ENCODE data around the gene APEX1.
A peak's percentile ranks its signal among the peaks of the same experiment; 100 is the strongest.

APEX1 gene

GRCh38 chr14:20486684-20487395 is 31.8 kb downstream of the APEX1 start:
- Histone ChIP-seq H3K79me2 (ENCODE audit: control insufficient read depth, low read length) (no peaks in the 10 kb centered on the region), H3K4me1 (ENCODE audit: control insufficient read depth, low read length) (peaks cover 26% of the 10 kb centered on the region), H3K4me2 (ENCODE audit: low read length) (no peak overlapping the region), H3K9me2 (replicated peaks; ENCODE audit: control insufficient read depth, low read length) (no peaks in the 10 kb centered on the region), H3K27me3 (ENCODE audit: control insufficient read depth, low read length) (peaks cover 12% of the 10 kb centered on the region), H3K36me3 (ENCODE audit: control insufficient read depth, low read length) (no peaks in the 10 kb centered on the region), H3K4me3 (ENCODE audit: low read length) (no peak overlapping the region), H3F3A (ENCODE audit: control insufficient read depth, insufficient read depth) (no peaks in the 10 kb centered on the region), H4K20me1 (ENCODE audit: control insufficient read depth, insufficient read depth, low read depth, low read length) (no peaks in the 10 kb centered on the region), H3K9me3 (ENCODE audit: control insufficient read depth, insufficient read depth, low read length) (no peaks in the 10 kb centered on the region), H3K27ac (ENCODE audit: low read depth, low read length) (no peak overlapping the region)
- no peak for TF ChIP-seq EZH2phosphoT487 (IDR thresholded peaks at IDR 0.05; ENCODE audit: borderline replicate concordance, low read length)

GRCh38 chr14:20487396-20487725 is 32.3 kb downstream of the APEX1 start:
- Histone ChIP-seq H3K4me2 (ENCODE audit: low read length) (no peak overlapping the region), H3K36me3 (ENCODE audit: control insufficient read depth, low read length) (no peaks in the 10 kb centered on the region), H3K4me3 (ENCODE audit: low read length) (no peak overlapping the region), H3K9me3 (ENCODE audit: control insufficient read depth, insufficient read depth, low read length) (no peaks in the 10 kb centered on the region), H3F3A (ENCODE audit: control insufficient read depth, insufficient read depth) (no peaks in the 10 kb centered on the region), H3K79me2 (ENCODE audit: control insufficient read depth, low read length) (no peaks in the 10 kb centered on the region), H3K27ac (ENCODE audit: low read depth, low read length) (no peak overlapping the region), H3K9me2 (replicated peaks; ENCODE audit: control insufficient read depth, low read length) (no peaks in the 10 kb centered on the region), H3K27me3 (ENCODE audit: control insufficient read depth, low read length) (peaks cover 15% of the 10 kb centered on the region), H3K4me1 (ENCODE audit: control insufficient read depth, low read length) (peaks cover 26% of the 10 kb centered on the region), H4K20me1 (ENCODE audit: control insufficient read depth, insufficient read depth, low read depth, low read length) (no peaks in the 10 kb centered on the region)
- no peak for TF ChIP-seq EZH2phosphoT487 (IDR thresholded peaks at IDR 0.05; ENCODE audit: borderline replicate concordance, low read length)
- TF ChIP-seq CTCF (IDR thresholded peaks at IDR 0.05; ENCODE audit: low read depth, low read length, poor library complexity, severe bottlenecking) = no peak

GRCh38 chr14:20489093-20489994 is 34.3 kb downstream of the APEX1 start:
- no peaks in the 10 kb centered on the region for H3K9me3 ChIP-seq (ENCODE audit: control insufficient read depth, insufficient read depth, low read length)
- H3K27me3 ChIP-seq (ENCODE audit: control insufficient read depth, low read length) = peaks cover 15% of the 10 kb centered on the region
- no peaks in the 10 kb centered on the region for H3K36me3 ChIP-seq (ENCODE audit: control insufficient read depth, low read length)
- TF ChIP-seq EZH2phosphoT487 (IDR thresholded peaks at IDR 0.05; ENCODE audit: borderline replicate concordance, low read length) (no peak), CTCF (IDR thresholded peaks at IDR 0.05; ENCODE audit: low read depth, low read length, poor library complexity, severe bottlenecking) (no peak)
- no peaks in the 10 kb centered on the region for H4K20me1 ChIP-seq (ENCODE audit: control insufficient read depth, insufficient read depth, low read depth, low read length)
- H3K9me2 ChIP-seq (replicated peaks; ENCODE audit: control insufficient read depth, low read length) = no peaks in the 10 kb centered on the region
- H3K4me1 ChIP-seq (ENCODE audit: control insufficient read depth, low read length) = peaks cover 30% of the 10 kb centered on the region
- no peaks in the 10 kb centered on the region for H3K79me2 ChIP-seq (ENCODE audit: control insufficient read depth, low read length)
- H3K4me3 ChIP-seq (ENCODE audit: low read length) = no peak overlapping the region
- no peak overlapping the region for H3K4me2 ChIP-seq (ENCODE audit: low read length)
- no peak overlapping the region for H3K27ac ChIP-seq (ENCODE audit: low read depth, low read length)
- H3F3A ChIP-seq (ENCODE audit: control insufficient read depth, insufficient read depth) = no peaks in the 10 kb centered on the region

- Histone ChIP-seq H3K4me2 (ENCODE audit: low read length) (peak overlapping the region; percentile 34), H3K9me3 (ENCODE audit: control insufficient read depth, insufficient read depth, low read length) (no peaks in the 10 kb centered on the region), H3F3A (ENCODE audit: control insufficient read depth, insufficient read depth) (no peaks in the 10 kb centered on the region), H3K9me2 (replicated peaks; ENCODE audit: control insufficient read depth, low read length) (no peaks in the 10 kb centered on the region), H4K20me1 (ENCODE audit: control insufficient read depth, insufficient read depth, low read depth, low read length) (no peaks in the 10 kb centered on the region), H3K27ac (ENCODE audit: low read depth, low read length) (no peak overlapping the region), H3K4me3 (ENCODE audit: low read length) (peak overlapping the region; percentile 5; the same call in 1 of the 2 replicates), H3K36me3 (ENCODE audit: control insufficient read depth, low read length) (no peaks in the 10 kb centered on the region), H3K4me1 (ENCODE audit: control insufficient read depth, low read length) (peaks cover 30% of the 10 kb centered on the region), H3K27me3 (ENCODE audit: control insufficient read depth, low read length) (peaks cover 15% of the 10 kb centered on the region), H3K79me2 (ENCODE audit: control insufficient read depth, low read length) (no peaks in the 10 kb centered on the region)
- no peak for TF ChIP-seq CTCF (IDR thresholded peaks at IDR 0.05; ENCODE audit: low read depth, low read length, poor library complexity, severe bottlenecking)
- no peak for TF ChIP-seq EZH2phosphoT487 (IDR thresholded peaks at IDR 0.05; ENCODE audit: borderline replicate concordance, low read length)
These were observed 35.5 kb downstream of the APEX1 start for GRCh38 chr14:20490563-20490962.
